ENCODE data around the gene AP1S1. TPM values are rescaled to one million over a fixed set of nuclear protein-coding genes. Genes with fewer than 3 reads are reported as not detected.

AP1S1 gene
- total RNA-seq, 1 donor from 2014 or later = 181 TPM

- peak overlapping the region; percentile 63 for H3K4me2 ChIP-seq (ENCODE audit: low read length)
- peak overlapping the region; percentile 88 for H3K27ac Mint-ChIP-seq (ENCODE audit: unreplicated experiment)
- DNase-seq (ENCODE audit: low read depth) (no peak), FAIRE-seq (no peak)
- H3K27me3 ChIP-seq (ENCODE audit: insufficient read depth, low read length) = no peaks in the 10 kb centered on the region
- H3K4me3 ChIP-seq (ENCODE audit: insufficient read depth, low read depth, low read length) = no peak overlapping the region
- H2AFZ ChIP-seq (ENCODE audit: low read depth, low read length) = no peak overlapping the region
- TF ChIP-seq CTCF (IDR thresholded peaks at IDR 0.05; ENCODE audit: insufficient read depth, low read depth, low read length) (no peak), EZH2 (IDR thresholded peaks at IDR 0.05; ENCODE audit: insufficient read depth, low read length) (no peak)
- H3K27ac ChIP-seq (ENCODE audit: low read depth, low read length) = peak overlapping the region; percentile 81
- H3K36me3 ChIP-seq (ENCODE audit: insufficient read depth, low read length) = peaks cover 44% of the 10 kb centered on the region
- peaks cover 43% of the 10 kb centered on the region for H3K4me1 ChIP-seq (ENCODE audit: insufficient read depth, low read length)
- H3K9ac ChIP-seq (ENCODE audit: low read length) = peak overlapping the region; percentile 61
- H3K4me3 Mint-ChIP-seq (ENCODE audit: unreplicated experiment) = peak overlapping the region; percentile 70
- no peaks in the 10 kb centered on the region for H3K9me3 ChIP-seq (ENCODE audit: insufficient read depth, low read depth, low read length)
- H4K20me1 ChIP-seq (ENCODE audit: insufficient read depth, low read length) = peaks cover 53% of the 10 kb centered on the region
- H3K36me3 Mint-ChIP-seq (ENCODE audit: low read depth, unreplicated experiment) = peaks cover 20% of the 10 kb centered on the region
- no peaks in the 10 kb centered on the region for H3K9me3 Mint-ChIP-seq (ENCODE audit: unreplicated experiment)
- no peaks in the 10 kb centered on the region for H3K27me3 Mint-ChIP-seq (ENCODE audit: low read depth, unreplicated experiment)
- no peaks in the 10 kb centered on the region for H3K79me2 ChIP-seq (ENCODE audit: insufficient read depth, low read length)
- peaks cover 42% of the 10 kb centered on the region for H3K4me1 Mint-ChIP-seq (ENCODE audit: low read depth, unreplicated experiment)
Observed at GRCh38 chr7:101137651-101138212, 16.5 kb upstream of the AP1S1 start.

DNA sequence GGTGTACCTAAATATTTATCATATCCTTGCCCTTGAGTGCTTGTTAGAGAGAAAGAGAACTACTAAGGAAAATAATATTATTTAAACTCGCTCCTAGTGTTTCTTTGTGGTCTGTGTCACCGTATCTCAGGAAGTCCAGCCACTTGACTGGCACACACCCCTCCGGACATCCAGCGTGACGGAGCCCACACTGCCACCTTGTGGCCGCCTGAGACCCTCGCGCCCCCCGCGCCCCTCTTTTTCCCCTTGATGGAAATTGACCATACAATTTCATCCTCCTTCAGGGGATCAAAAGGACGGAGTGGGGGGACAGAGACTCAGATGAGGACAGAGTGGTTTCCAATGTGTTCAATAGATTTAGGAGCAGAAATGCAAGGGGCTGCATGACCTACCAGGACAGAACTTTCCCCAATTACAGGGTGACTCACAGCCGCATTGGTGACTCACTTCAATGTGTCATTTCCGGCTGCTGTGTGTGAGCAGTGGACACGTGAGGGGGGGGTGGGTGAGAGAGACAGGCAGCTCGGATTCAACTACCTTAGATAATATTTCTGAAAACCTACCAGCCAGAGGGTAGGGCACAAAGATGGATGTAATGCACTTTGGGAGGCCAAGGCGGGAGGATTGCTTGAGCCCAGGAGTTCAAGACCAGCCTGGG is 15.9 kb upstream of the AP1S1 start:
- Histone ChIP-seq H3K9me3 (ENCODE audit: insufficient read depth, low read depth, low read length) (no peaks in the 10 kb centered on the region), H2AFZ (ENCODE audit: low read depth, low read length) (no peak overlapping the region), H3K79me2 (ENCODE audit: insufficient read depth, low read length) (no peaks in the 10 kb centered on the region), H3K4me1 (ENCODE audit: insufficient read depth, low read length) (peaks cover 42% of the 10 kb centered on the region), H3K27me3 (ENCODE audit: insufficient read depth, low read length) (no peaks in the 10 kb centered on the region), H3K4me3 (ENCODE audit: insufficient read depth, low read depth, low read length) (no peak overlapping the region), H4K20me1 (ENCODE audit: insufficient read depth, low read length) (peaks cover 47% of the 10 kb centered on the region), H3K27ac (ENCODE audit: low read depth, low read length) (peak overlapping the region; percentile 81), H3K36me3 (ENCODE audit: insufficient read depth, low read length) (peaks cover 39% of the 10 kb centered on the region), H3K4me2 (ENCODE audit: low read length) (peak overlapping the region; percentile 63), H3K9ac (ENCODE audit: low read length) (peak overlapping the region; percentile 61)
- DNase-seq (ENCODE audit: low read depth) (peak; percentile 95), FAIRE-seq (peak; percentile 26)
- Mint-ChIP-seq H3K27ac (ENCODE audit: unreplicated experiment) (peak overlapping the region; percentile 88), H3K9me3 (ENCODE audit: unreplicated experiment) (no peaks in the 10 kb centered on the region), H3K36me3 (ENCODE audit: low read depth, unreplicated experiment) (peaks cover 18% of the 10 kb centered on the region), H3K4me3 (ENCODE audit: unreplicated experiment) (peak overlapping the region; percentile 70), H3K4me1 (ENCODE audit: low read depth, unreplicated experiment) (peaks cover 40% of the 10 kb centered on the region), H3K27me3 (ENCODE audit: low read depth, unreplicated experiment) (no peaks in the 10 kb centered on the region)
- TF ChIP-seq EZH2 (IDR thresholded peaks at IDR 0.05; ENCODE audit: insufficient read depth, low read length) (no peak), CTCF (IDR thresholded peaks at IDR 0.05; ENCODE audit: insufficient read depth, low read depth, low read length) (peak; percentile 30)

- Histone ChIP-seq H3K9ac (ENCODE audit: low read length) (no peak overlapping the region), H3K4me2 (ENCODE audit: low read length) (no peak overlapping the region), H4K20me1 (ENCODE audit: insufficient read depth, low read length) (peaks cover 27% of the 10 kb centered on the region), H3K79me2 (ENCODE audit: insufficient read depth, low read length) (no peaks in the 10 kb centered on the region), H3K36me3 (ENCODE audit: insufficient read depth, low read length) (peaks cover 22% of the 10 kb centered on the region), H3K9me3 (ENCODE audit: insufficient read depth, low read depth, low read length) (no peaks in the 10 kb centered on the region), H3K27ac (ENCODE audit: low read depth, low read length) (no peak overlapping the region), H3K4me1 (ENCODE audit: insufficient read depth, low read length) (peaks cover 24% of the 10 kb centered on the region), H3K4me3 (ENCODE audit: insufficient read depth, low read depth, low read length) (no peak overlapping the region), H3K27me3 (ENCODE audit: insufficient read depth, low read length) (no peaks in the 10 kb centered on the region), H2AFZ (ENCODE audit: low read depth, low read length) (no peak overlapping the region)
- Mint-ChIP-seq H3K27ac (ENCODE audit: unreplicated experiment) (peak overlapping the region; percentile 37), H3K4me3 (ENCODE audit: unreplicated experiment) (no peak overlapping the region), H3K9me3 (ENCODE audit: unreplicated experiment) (no peaks in the 10 kb centered on the region), H3K4me1 (ENCODE audit: low read depth, unreplicated experiment) (peaks cover 28% of the 10 kb centered on the region), H3K27me3 (ENCODE audit: low read depth, unreplicated experiment) (peaks cover 1% of the 10 kb centered on the region), H3K36me3 (ENCODE audit: low read depth, unreplicated experiment) (peaks cover 10% of the 10 kb centered on the region)
- TF ChIP-seq CTCF (IDR thresholded peaks at IDR 0.05; ENCODE audit: insufficient read depth, low read depth, low read length) (no peak), EZH2 (IDR thresholded peaks at IDR 0.05; ENCODE audit: insufficient read depth, low read length) (no peak)
- no peak for DNase-seq (ENCODE audit: low read depth)
- FAIRE-seq = no peak
Observed at GRCh38 chr7:101140339-101140699, 14.0 kb upstream of the AP1S1 start.
